H1 (cell line): ENCODE results near the gene CAMKMT. TPM values are rescaled to one million over a fixed set of nuclear protein-coding genes. Genes with fewer than 3 reads are reported as not detected.
A peak's percentile ranks its signal among the peaks of the same experiment; 100 is the strongest.

ENCODE experiments used
- CTCF ChIA-PET: fragments of 300-600 bp; sonication (Branson Sonifier 250); formaldehyde crosslinking; loops from one replicate; lab custom pipeline; 2021; ENCODE audit not compliant: partially characterized antibody; lab: Charles Lee
- POLR2A ChIA-PET: fragments of 300-600 bp; sonication (Branson Sonifier 250); formaldehyde crosslinking; loops from one replicate; lab custom pipeline; 2021; ENCODE audit warnings: inconsistent platforms; ENCODE audit not compliant: partially characterized antibody; lab: Charles Lee
- DNase-seq, 2 experiments: peaks; one replicate each; pipeline versions ENCODE4 v3.0.0 to v3.0.0-alpha.2; 2010 to 2022; ENCODE audit warnings: low spot score in 2 of 2, low read depth in 1 of 2, mixed read lengths in 1 of 2
- FAIRE-seq: peaks from 2 replicates; lab custom pipeline; 2011; peaks lifted over from hg19 to GRCh38; lab: Jason Lieb, UNC
- H2AFZ ChIP-seq: 2 replicates; pipeline ENCODE4 v1.8.1; 2012; ENCODE audit warnings: low read length, inconsistent platforms
- H2AK5ac ChIP-seq: 2 replicates; pipeline ENCODE4 v1.6.1; 2013; ENCODE audit warnings: low read depth, low read length
- H2BK120ac ChIP-seq: replicated peaks from 2 replicates; pipeline ENCODE3; 2013; ENCODE audit warnings: low read depth, low read length, inconsistent platforms
- H2BK12ac ChIP-seq: 2 replicates; pipeline ENCODE4 v1.6.1; 2013; ENCODE audit warnings: low read depth, low read length
- H2BK15ac ChIP-seq: 2 replicates; pipeline ENCODE4 v1.6.1; 2013; ENCODE audit warnings: low read length
- H2BK20ac ChIP-seq: 2 replicates; pipeline ENCODE4 v1.6.1; 2013; ENCODE audit warnings: low read length
- H2BK5ac ChIP-seq: 2 replicates; pipeline ENCODE4 v1.6.1; 2013; ENCODE audit warnings: low read depth, low read length
- H3K14ac ChIP-seq: 2 replicates; pipeline ENCODE4 v1.6.1; 2013; ENCODE audit warnings: inconsistent platforms; ENCODE audit not compliant: insufficient read length
- H3K18ac ChIP-seq: 2 replicates; pipeline ENCODE4 v1.6.1; 2013; ENCODE audit warnings: low read length; ENCODE audit errors: extremely low read depth
- H3K23ac ChIP-seq: 2 replicates; pipeline ENCODE4 v1.6.1; 2013; ENCODE audit warnings: inconsistent platforms; ENCODE audit not compliant: insufficient read length
- H3K23me2 ChIP-seq: 2 replicates; pipeline ENCODE4 v1.6.1; 2013; ENCODE audit warnings: low read depth, low read length
- H3K27ac ChIP-seq: 2 replicates; pipeline ENCODE4 v1.6.1; 2011; ENCODE audit warnings: low read depth, low read length, inconsistent platforms
- H3K27me3 ChIP-seq, 4 experiments: replicated peaks in 1 of 4; 1 replicate in 1 of 4; 2 replicates in 3 of 4; pipeline versions ENCODE4 v1.6.1 to v1.8.1; 2011 to 2013; ENCODE audit warnings: low read length in 3 of 4, mild to moderate bottlenecking in 3 of 4, inconsistent platforms in 2 of 4, mixed read lengths in 2 of 4, moderate library complexity in 1 of 4; ENCODE audit not compliant: control insufficient read depth in 3 of 4, insufficient read depth in 3 of 4; ENCODE audit errors: extremely low read depth in 1 of 4
- H3K36me3 ChIP-seq, 4 experiments: 2 replicates each; pipeline versions ENCODE4 v1.6.1 to v1.8.1; 2011 to 2013; ENCODE audit warnings: mild to moderate bottlenecking in 4 of 4, low read length in 3 of 4, moderate library complexity in 2 of 4, control low read depth in 1 of 4, inconsistent platforms in 1 of 4; ENCODE audit not compliant: insufficient read depth in 4 of 4, control insufficient read depth in 2 of 4
- H3K4ac ChIP-seq: replicated peaks from 2 replicates; pipeline ENCODE3; 2013; ENCODE audit warnings: low read length, low read depth, mixed read lengths, inconsistent platforms; ENCODE audit not compliant: insufficient read length
- H3K4me1 ChIP-seq, 4 experiments: replicated peaks in 1 of 4; 1 replicate in 1 of 4; 2 replicates in 3 of 4; pipeline versions ENCODE4 v1.6.1 to v1.8.1; 2011 to 2013; ENCODE audit warnings: low read length in 3 of 4, inconsistent platforms in 2 of 4, mixed read lengths in 1 of 4; ENCODE audit not compliant: insufficient read depth in 4 of 4, control insufficient read depth in 3 of 4
- H3K4me2 ChIP-seq, 2 experiments: 2 replicates each; pipeline versions ENCODE4 v1.6.1 to v1.8.1; 2011 to 2013; ENCODE audit warnings: low read depth in 2 of 2, low read length in 2 of 2, control low read depth in 1 of 2, inconsistent platforms in 1 of 2, mild to moderate bottlenecking in 1 of 2; ENCODE audit not compliant: insufficient read depth in 1 of 2
- H3K4me3 ChIP-seq, 4 experiments: fragments of 200-600, 300-600 bp in 1 of 4; sonication (generic), shearing (Covaris generic), sonication (Bioruptor Twin) in 1 of 4; 2 replicates each; pipeline versions ENCODE4 v1.5.1 to v1.8.1; 2011 to 2016; ENCODE audit warnings: low read length in 4 of 4, low read depth in 3 of 4, control low read depth in 2 of 4, inconsistent platforms in 2 of 4, mild to moderate bottlenecking in 2 of 4, mixed read lengths in 1 of 4, moderate library complexity in 1 of 4; ENCODE audit not compliant: insufficient read depth in 2 of 4; ENCODE audit errors: extremely low read depth in 1 of 4
- H3K56ac ChIP-seq: replicated peaks from 2 replicates; pipeline ENCODE3; 2013; ENCODE audit warnings: low read depth, mild to moderate bottlenecking, mixed read lengths, low read length, inconsistent platforms; ENCODE audit not compliant: insufficient read length
- H3K79me1 ChIP-seq: 2 replicates; pipeline ENCODE4 v1.6.1; 2013; ENCODE audit warnings: low read depth, low read length, control low read depth
- H3K79me2 ChIP-seq, 2 experiments: 2 replicates each; pipeline versions ENCODE4 v1.6.1 to v1.8.1; 2012 to 2013; ENCODE audit warnings: low read length in 2 of 2, mild to moderate bottlenecking in 2 of 2, inconsistent platforms in 1 of 2; ENCODE audit not compliant: insufficient read depth in 2 of 2, control insufficient read depth in 1 of 2
- H3K9ac ChIP-seq, 4 experiments: replicated peaks in 1 of 4; 1 replicate in 1 of 4; 2 replicates in 3 of 4; pipeline versions ENCODE4 v1.6.1 to v1.8.1; 2011 to 2013; ENCODE audit warnings: low read depth in 3 of 4, low read length in 3 of 4, control low read depth in 2 of 4, mild to moderate bottlenecking in 2 of 4, moderate library complexity in 2 of 4, inconsistent platforms in 1 of 4; ENCODE audit errors: extremely low read depth in 1 of 4
- H3K9me3 ChIP-seq, 2 experiments: 2 replicates each; pipeline versions ENCODE4 v1.6.1 to v1.8.1; 2012 to 2013; ENCODE audit warnings: mild to moderate bottlenecking in 2 of 2, moderate library complexity in 2 of 2, control low read depth in 1 of 2, inconsistent platforms in 1 of 2, low read depth in 1 of 2, low read length in 1 of 2, mixed read lengths in 1 of 2; ENCODE audit not compliant: insufficient read depth in 2 of 2
- H4K20me1 ChIP-seq, 2 experiments: replicated peaks in 1 of 2; 2 replicates each; pipeline versions ENCODE3 to v1.8.1; 2011 to 2013; ENCODE audit warnings: inconsistent platforms in 2 of 2, low read length in 2 of 2, mild to moderate bottlenecking in 1 of 2; ENCODE audit not compliant: insufficient read depth in 2 of 2, control insufficient read depth in 1 of 2
- H4K5ac ChIP-seq: 2 replicates; pipeline ENCODE4 v1.6.1; 2013; ENCODE audit warnings: low read length, low read depth, mixed read lengths, inconsistent platforms; ENCODE audit not compliant: insufficient read length
- H4K8ac ChIP-seq: 2 replicates; pipeline ENCODE4 v1.8.0; 2013; ENCODE audit warnings: mild to moderate bottlenecking, moderate library complexity, low read length, inconsistent platforms; ENCODE audit not compliant: insufficient read depth; ENCODE audit errors: extremely low read depth
- H4K91ac ChIP-seq: replicated peaks from 2 replicates; pipeline ENCODE3; 2013; ENCODE audit warnings: low read length, mixed read lengths, inconsistent platforms; ENCODE audit not compliant: insufficient read length
- ASH2L ChIP-seq: fragments of 200-600, 300-600 bp; sonication (generic); IDR thresholded peaks from one replicate; pipeline ENCODE4 v1.7.1; 2017; ENCODE audit warnings: low read length
- CREB1 ChIP-seq: IDR thresholded peaks from 2 replicates; pipeline ENCODE4 v1.6.1; 2012; ENCODE audit warnings: inconsistent platforms
- EGR1 ChIP-seq: IDR thresholded peaks from 2 replicates; pipeline ENCODE4 v1.6.1; 2011; ENCODE audit warnings: low read depth, low read length, borderline replicate concordance
- RBBP5 ChIP-seq: IDR thresholded peaks from 2 replicates; pipeline ENCODE4 v1.7.1; 2012; ENCODE audit warnings: low read depth, mild to moderate bottlenecking, inconsistent platforms, low read length, moderate library complexity, borderline replicate concordance
- SIRT6 ChIP-seq: IDR thresholded peaks from one replicate; pipeline ENCODE4 v1.7.1; 2012; ENCODE audit warnings: low read length, inconsistent platforms
- YY1 ChIP-seq: IDR thresholded peaks from 2 replicates; pipeline ENCODE4 v1.6.1; 2011; ENCODE audit warnings: low read depth, mild to moderate bottlenecking, low read length
- WGBS, 2 experiments: shearing (Covaris generic) in 1 of 2; methylation state at CpG; one replicate each; pipeline versions ENCODE4 v1.1.6 to v1.1.7; 2013 to 2015; ENCODE audit warnings: low lambda C conversion rate in 2 of 2, mixed read lengths in 2 of 2, inconsistent platforms in 1 of 2, low coverage in 1 of 2, missing lambda C conversion rate in 1 of 2; ENCODE audit not compliant: insufficient replicate concordance in 2 of 2, insufficient coverage in 1 of 2, insufficient read length in 1 of 2; ENCODE audit errors: extremely low coverage in 1 of 2, missing lambda C conversion rate in 1 of 2; 5-methylcytosine and 5-hydroxymethylcytosine counted together
- polyA plus RNA-seq, 7 experiments: library from polyadenylated mRNA; depleted of rRNA in 3 of 7; stranded (reverse) in 5 of 7; unstranded in 2 of 7; fragments of >200 nt in 5 of 7; fragments of 200-250 nt in 2 of 7; gene quantifications; 1 replicate in 5 of 7; 2 replicates in 1 of 7; 4 replicates in 1 of 7; pipeline versions ENCODE4 v1.2.1 to v1.2.3, GENCODE V29; 2011 to 2013; ENCODE audit warnings: missing spikeins in 2 of 7, mixed read lengths in 2 of 7
- total RNA-seq: library from RNA; stranded (reverse); fragmentation: NEBNext Ultra II Directional; extraction: Animal tissue kit (Norgen Biotek cat#: 25700); gene quantifications from 2 replicates; pipeline ENCODE4 v1.2.1, GENCODE V29; 2021

Gene CAMKMT
- total and polyA plus RNA-seq, 2 of the 8 experiments (the other 6 are each of a cell fraction or from before 2014, with no cell fraction given), result 14.7 to 22.4 TPM

- Histone ChIP-seq H3K4me3 (no peak overlapping the region), H3K9ac (no peak overlapping the region), H3K79me2 (no peaks in the 10 kb centered on the region), H3K36me3 (no peaks in the 10 kb centered on the region), H3K27ac (no peak overlapping the region), H2AFZ (no peak overlapping the region), H2BK20ac (peak overlapping the region; percentile 29; the same call in 1 of the 2 replicates), H3K23me2 (peaks cover 4% of the 10 kb centered on the region), H4K20me1 (no peaks in the 10 kb centered on the region), H2BK12ac (no peak overlapping the region; the same call in 1 of the 2 replicates), H2AK5ac (no peak overlapping the region), H3K23ac (no peak overlapping the region), H3K27me3 (peaks cover 0 to 17% (median 14%) of the 10 kb centered on the region in 4 experiments; a peak in 3 of 7 replicates), H2BK15ac (no peak overlapping the region), H3K56ac (no peak overlapping the region), H3K4me1 (peaks cover 8 to 39% (median 28%) of the 10 kb centered on the region in 4 experiments; a peak in 6 of 7 replicates), H3K14ac (no peak overlapping the region), H2BK5ac (no peak overlapping the region), H3K4me2 (no peak overlapping the region), H4K8ac (no peak overlapping the region), H4K91ac (no peak overlapping the region), H3K9me3 (no peaks in the 10 kb centered on the region), H2BK120ac (no peak overlapping the region), H3K4ac (no peak overlapping the region), H3K18ac (no peak overlapping the region), H4K5ac (no peak overlapping the region), H3K79me1 (no peaks in the 10 kb centered on the region)
- peak; percentile 39 for TF ChIP-seq ASH2L
- no peak for TF ChIP-seq SIRT6
- TF ChIP-seq YY1, result 0 out of 2 replicates have a peak, but pooled peaks have one; percentile 46
- no peak for TF ChIP-seq CREB1
- TF ChIP-seq EGR1, result peak; percentile 53
- TF ChIP-seq RBBP5, result 0 out of 2 replicates have a peak, but pooled peaks have one; percentile 33
- POLR2A ChIA-PET, result interaction anchor here (1.1 kb wide), 1 partner anchor 26 kb away, joined by 4 read pairs; no protein-coding TSS in a partner anchor
- FAIRE-seq (peak; percentile 7), DNase-seq (no peak)
- CTCF ChIA-PET, result interaction anchor here (0.7 to 2.6 kb wide), 4 partner anchors 32 to 790 kb away, joined by 3 to 8 read pairs (median 4); no protein-coding TSS in a partner anchor
- WGBS, 2 experiments, result 66% methylated on average over 9 of the region's 9 CpGs; no CpG with 5 or more reads in 1 of the 2 experiments
Measured at GRCh38 chr2:44772131-44772530, 410.4 kb downstream of the CAMKMT start.
